ENCODE data around the gene CUL9.

The CUL9 gene

GRCh38 chr6:43186706-43187105, 4.7 kb downstream of the CUL9 start:
- H3K4me3 ChIP-seq (ENCODE audit: control insufficient read depth in 1 of 7, extremely low read depth in 1 of 7, insufficient read depth in 4 of 7, low read depth in 2 of 7, low read length in 6 of 7): no peak overlapping the region
- 95% methylated on average over 4 of the region's 4 CpGs for WGBS (ENCODE audit: insufficient coverage)
- POLR2A ChIA-PET: no interaction called here

DNA sequence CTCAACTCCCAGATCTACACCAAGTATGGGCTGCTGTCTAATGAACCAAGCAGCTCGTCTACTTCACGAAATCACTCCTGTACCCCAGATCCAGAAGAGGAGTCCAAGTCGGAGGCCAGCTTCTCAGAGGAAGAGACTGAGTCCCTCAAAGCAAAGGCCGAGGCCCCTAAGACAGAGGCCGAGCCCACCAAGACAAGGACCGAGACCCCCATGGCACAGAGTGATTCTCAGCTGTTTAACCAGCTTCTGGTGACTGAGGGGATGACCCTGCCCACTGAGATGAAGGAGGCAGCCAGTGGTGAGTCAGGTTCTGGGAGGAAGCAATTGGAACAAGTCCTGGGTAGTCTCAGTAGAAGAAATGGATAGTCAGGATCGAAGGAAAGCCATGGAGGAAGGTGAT, 5.8 kb downstream of the CUL9 start:
- Histone ChIP-seq H3K36me3 (ENCODE audit: control insufficient read depth in 4 of 4, insufficient read depth in 4 of 4, low read length in 3 of 4) (peaks cover 10 to 55% (median 41%) of the 10 kb centered on the region in 4 experiments), H3K27ac (ENCODE audit: insufficient read depth in 1 of 2, low read depth in 1 of 2, low read length in 2 of 2, poor library complexity in 1 of 2, severe bottlenecking in 2 of 2) (no peak overlapping the region)
- CTCF ChIA-PET: no interaction called here

More at GRCh38 chr6:43186706-43187105, 4.7 kb downstream of the CUL9 start:
- Histone ChIP-seq H3K9me3 (ENCODE audit: control extremely low read depth in 1 of 5, control insufficient read depth in 4 of 5, insufficient read depth in 2 of 5, low read depth in 1 of 5, low read length in 4 of 5) (no peaks in the 10 kb centered on the region), H3K4me1 (ENCODE audit: control extremely low read depth in 1 of 4, control insufficient read depth in 4 of 4, insufficient read depth in 4 of 4, low read length in 3 of 4) (peaks cover 0 to 16% (median 13%) of the 10 kb centered on the region in 4 experiments), H3K27ac (ENCODE audit: insufficient read depth in 1 of 2, low read depth in 1 of 2, low read length in 2 of 2, poor library complexity in 1 of 2, severe bottlenecking in 2 of 2) (no peak overlapping the region), H3K36me3 (ENCODE audit: control insufficient read depth in 4 of 4, insufficient read depth in 4 of 4, low read length in 3 of 4) (peaks cover 8 to 53% (median 37%) of the 10 kb centered on the region in 4 experiments), H3K27me3 (replicated peaks in 2 of 5; ENCODE audit: control insufficient read depth in 4 of 5, insufficient read depth in 5 of 5, low read length in 4 of 5) (no peaks in the 10 kb centered on the region)
- DNase-seq: no peak
- CTCF ChIA-PET: no interaction called here

DNA sequence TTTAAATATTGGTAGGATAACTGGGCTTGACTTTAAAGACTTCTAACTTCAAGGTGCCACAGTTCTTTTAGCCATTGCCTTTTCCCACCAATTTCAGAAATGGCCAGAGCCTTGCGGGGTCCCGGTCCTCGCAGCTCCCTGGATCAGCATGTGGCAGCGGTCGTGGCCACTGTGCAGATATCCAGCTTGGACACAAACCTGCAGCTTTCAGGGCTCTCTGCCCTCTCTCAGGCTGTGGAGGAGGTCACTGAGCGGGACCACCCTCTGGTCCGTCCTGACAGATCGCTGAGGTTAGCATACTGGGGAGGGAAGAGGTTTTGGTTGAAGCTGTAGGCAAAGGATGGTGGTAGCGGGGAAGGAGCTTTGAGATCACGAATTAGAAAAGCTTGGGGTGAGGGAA, 6.4 kb downstream of the CUL9 start:
- H3K4me3 ChIP-seq (ENCODE audit: control insufficient read depth in 1 of 7, extremely low read depth in 1 of 7, insufficient read depth in 4 of 7, low read depth in 2 of 7, low read length in 6 of 7): no peak overlapping the region

More for the DNA sequence above, 5.8 kb downstream of the CUL9 start:
- no peak overlapping the region for H3K4me3 ChIP-seq (ENCODE audit: control insufficient read depth in 1 of 7, extremely low read depth in 1 of 7, insufficient read depth in 4 of 7, low read depth in 2 of 7, low read length in 6 of 7)
- no peak for DNase-seq
- WGBS (ENCODE audit: insufficient coverage): 94% methylated on average over 5 of the region's 7 CpGs
- POLR2A ChIA-PET: interaction anchor here (1.2 kb wide), 1 partner anchor 41 kb away, joined by 4 read pairs; the partner anchor contains the start of gene DNPH1
- H3K9me3 ChIP-seq (ENCODE audit: control extremely low read depth in 1 of 5, control insufficient read depth in 4 of 5, insufficient read depth in 2 of 5, low read depth in 1 of 5, low read length in 4 of 5): no peaks in the 10 kb centered on the region
- H3K27me3 ChIP-seq (replicated peaks in 2 of 5; ENCODE audit: control insufficient read depth in 4 of 5, insufficient read depth in 5 of 5, low read length in 4 of 5): no peaks in the 10 kb centered on the region
- peaks cover 0 to 7% (median 6%) of the 10 kb centered on the region in 4 experiments for H3K4me1 ChIP-seq (ENCODE audit: control extremely low read depth in 1 of 4, control insufficient read depth in 4 of 4, insufficient read depth in 4 of 4, low read length in 3 of 4)

GRCh38 chr6:43189776-43190304, 7.8 kb downstream of the CUL9 start:
- Histone ChIP-seq H3K27me3 (replicated peaks in 2 of 5; ENCODE audit: control insufficient read depth in 4 of 5, insufficient read depth in 5 of 5, low read length in 4 of 5) (no peaks in the 10 kb centered on the region), H3K36me3 (ENCODE audit: control insufficient read depth in 4 of 4, insufficient read depth in 4 of 4, low read length in 3 of 4) (peaks cover 12 to 61% (median 44%) of the 10 kb centered on the region in 4 experiments), H3K27ac (ENCODE audit: insufficient read depth in 1 of 2, low read depth in 1 of 2, low read length in 2 of 2, poor library complexity in 1 of 2, severe bottlenecking in 2 of 2) (no peak overlapping the region), H3K4me1 (ENCODE audit: control extremely low read depth in 1 of 4, control insufficient read depth in 4 of 4, insufficient read depth in 4 of 4, low read length in 3 of 4) (no peaks in the 10 kb centered on the region), H3K9me3 (ENCODE audit: control extremely low read depth in 1 of 5, control insufficient read depth in 4 of 5, insufficient read depth in 2 of 5, low read depth in 1 of 5, low read length in 4 of 5) (no peaks in the 10 kb centered on the region), H3K4me3 (ENCODE audit: control insufficient read depth in 1 of 7, extremely low read depth in 1 of 7, insufficient read depth in 4 of 7, low read depth in 2 of 7, low read length in 6 of 7) (no peak overlapping the region)
- ChIA-PET POLR2A (interaction anchor here (1.1 kb wide), 1 partner anchor 34 kb away, joined by 6 read pairs; no protein-coding TSS in a partner anchor), CTCF (interaction anchor here (0.5 to 1.5 kb wide), 2 partner anchors 13 to 232 kb away, joined by 3 to 4 read pairs; no protein-coding TSS in a partner anchor)
- no CpG with 5 or more reads among the region's 6 CpGs for WGBS (ENCODE audit: insufficient coverage)
- DNase-seq: no peak

More for the DNA sequence above, 6.4 kb downstream of the CUL9 start:
- DNase-seq: no peak
- peaks cover 12 to 61% (median 45%) of the 10 kb centered on the region in 4 experiments for H3K36me3 ChIP-seq (ENCODE audit: control insufficient read depth in 4 of 4, insufficient read depth in 4 of 4, low read length in 3 of 4)
- no peaks in the 10 kb centered on the region for H3K9me3 ChIP-seq (ENCODE audit: control extremely low read depth in 1 of 5, control insufficient read depth in 4 of 5, insufficient read depth in 2 of 5, low read depth in 1 of 5, low read length in 4 of 5)
- CTCF ChIA-PET: no interaction called here
- 98% methylated on average over 8 of the region's 10 CpGs for WGBS (ENCODE audit: insufficient coverage)
- no peak overlapping the region for H3K27ac ChIP-seq (ENCODE audit: insufficient read depth in 1 of 2, low read depth in 1 of 2, low read length in 2 of 2, poor library complexity in 1 of 2, severe bottlenecking in 2 of 2)
- POLR2A ChIA-PET: interaction anchor here (1.2 kb wide), 1 partner anchor 40 kb away, joined by 4 read pairs; the partner anchor contains the start of gene DNPH1
- peaks cover 0 to 1% (median under 1%) of the 10 kb centered on the region in 4 experiments for H3K4me1 ChIP-seq (ENCODE audit: control extremely low read depth in 1 of 4, control insufficient read depth in 4 of 4, insufficient read depth in 4 of 4, low read length in 3 of 4)
- H3K27me3 ChIP-seq (replicated peaks in 2 of 5; ENCODE audit: control insufficient read depth in 4 of 5, insufficient read depth in 5 of 5, low read length in 4 of 5): no peaks in the 10 kb centered on the region

DNA sequence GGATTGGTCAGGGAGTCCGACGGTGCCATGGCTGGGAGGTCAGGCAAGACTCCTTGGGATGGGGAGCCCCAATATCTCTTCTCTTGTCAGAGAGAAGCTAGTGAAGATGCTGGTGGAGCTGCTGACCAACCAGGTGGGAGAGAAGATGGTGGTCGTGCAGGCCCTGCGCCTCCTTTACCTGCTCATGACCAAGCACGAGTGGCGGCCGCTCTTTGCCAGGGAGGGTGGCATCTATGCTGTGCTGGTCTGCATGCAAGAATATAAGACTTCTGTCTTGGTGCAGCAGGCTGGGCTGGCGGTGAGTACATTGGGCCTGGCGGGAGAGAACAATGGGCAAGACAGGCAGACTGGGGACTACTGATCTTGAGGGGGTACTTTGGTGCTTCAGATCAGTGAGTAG, 10.9 kb downstream of the CUL9 start:
- no peak overlapping the region for H3K27ac ChIP-seq (ENCODE audit: insufficient read depth in 1 of 2, low read depth in 1 of 2, low read length in 2 of 2, poor library complexity in 1 of 2, severe bottlenecking in 2 of 2)
- no peaks in the 10 kb centered on the region for H3K4me1 ChIP-seq (ENCODE audit: control extremely low read depth in 1 of 4, control insufficient read depth in 4 of 4, insufficient read depth in 4 of 4, low read length in 3 of 4)
- CTCF ChIA-PET: interaction anchor here (1.5 kb wide), 1 partner anchor 37 kb away, joined by 7 read pairs; the partner anchor contains the start of gene DNPH1
- H3K27me3 ChIP-seq (replicated peaks in 2 of 5; ENCODE audit: control insufficient read depth in 4 of 5, insufficient read depth in 5 of 5, low read length in 4 of 5): no peaks in the 10 kb centered on the region
- 96% methylated on average over 9 of the region's 9 CpGs for WGBS (ENCODE audit: insufficient coverage)
- no peak overlapping the region for H3K4me3 ChIP-seq (ENCODE audit: control insufficient read depth in 1 of 7, extremely low read depth in 1 of 7, insufficient read depth in 4 of 7, low read depth in 2 of 7, low read length in 6 of 7)
- H3K36me3 ChIP-seq (ENCODE audit: control insufficient read depth in 4 of 4, insufficient read depth in 4 of 4, low read length in 3 of 4): peaks cover 11 to 61% (median 35%) of the 10 kb centered on the region in 4 experiments
- POLR2A ChIA-PET: no interaction called here
- no peaks in the 10 kb centered on the region for H3K9me3 ChIP-seq (ENCODE audit: control extremely low read depth in 1 of 5, control insufficient read depth in 4 of 5, insufficient read depth in 2 of 5, low read depth in 1 of 5, low read length in 4 of 5)
- DNase-seq: no peak

- Histone ChIP-seq H3K36me3 (ENCODE audit: control insufficient read depth in 4 of 4, insufficient read depth in 4 of 4, low read length in 3 of 4) (peaks cover 13 to 60% (median 30%) of the 10 kb centered on the region in 4 experiments), H3K4me3 (ENCODE audit: control insufficient read depth in 1 of 7, extremely low read depth in 1 of 7, insufficient read depth in 4 of 7, low read depth in 2 of 7, low read length in 6 of 7) (no peak overlapping the region), H3K9me3 (ENCODE audit: control extremely low read depth in 1 of 5, control insufficient read depth in 4 of 5, insufficient read depth in 2 of 5, low read depth in 1 of 5, low read length in 4 of 5) (no peaks in the 10 kb centered on the region), H3K27ac (ENCODE audit: insufficient read depth in 1 of 2, low read depth in 1 of 2, low read length in 2 of 2, poor library complexity in 1 of 2, severe bottlenecking in 2 of 2) (no peak overlapping the region), H3K4me1 (ENCODE audit: control extremely low read depth in 1 of 4, control insufficient read depth in 4 of 4, insufficient read depth in 4 of 4, low read length in 3 of 4) (no peaks in the 10 kb centered on the region), H3K27me3 (replicated peaks in 2 of 5; ENCODE audit: control insufficient read depth in 4 of 5, insufficient read depth in 5 of 5, low read length in 4 of 5) (no peaks in the 10 kb centered on the region)
- ChIA-PET CTCF (no interaction called here), POLR2A (no interaction called here)
- 94% methylated on average over 5 of the region's 5 CpGs for WGBS (ENCODE audit: insufficient coverage)
- DNase-seq: no peak
Observed at GRCh38 chr6:43193929-43194328, 11.9 kb downstream of the CUL9 start.

DNA sequence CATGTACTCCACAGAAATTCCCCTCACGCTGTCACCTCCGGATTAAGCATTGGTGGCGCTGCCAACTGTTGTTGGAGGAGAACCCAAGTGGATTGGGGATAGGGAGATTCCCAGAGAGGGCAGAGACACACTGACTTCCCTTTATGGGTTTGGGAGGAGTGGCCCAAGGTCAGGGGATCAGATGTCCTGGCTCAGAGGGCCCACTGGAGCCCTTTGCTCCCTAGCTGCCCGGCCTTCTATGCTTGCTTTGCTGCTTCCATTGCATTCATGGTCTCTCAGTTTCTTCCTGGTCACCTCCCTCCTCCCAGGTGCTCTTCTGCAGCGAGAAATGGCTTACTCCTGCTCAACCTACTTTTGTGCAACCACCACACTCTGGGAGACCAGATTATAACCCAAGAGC, 14.3 kb downstream of the CUL9 start:
- no peaks in the 10 kb centered on the region for H3K27me3 ChIP-seq (replicated peaks in 2 of 5; ENCODE audit: control insufficient read depth in 4 of 5, insufficient read depth in 5 of 5, low read length in 4 of 5)
- no peak overlapping the region for H3K4me3 ChIP-seq (ENCODE audit: control insufficient read depth in 1 of 7, extremely low read depth in 1 of 7, insufficient read depth in 4 of 7, low read depth in 2 of 7, low read length in 6 of 7)
- H3K27ac ChIP-seq (ENCODE audit: insufficient read depth in 1 of 2, low read depth in 1 of 2, low read length in 2 of 2, poor library complexity in 1 of 2, severe bottlenecking in 2 of 2): no peak overlapping the region
- WGBS (ENCODE audit: insufficient coverage): 92% methylated on average over 4 of the region's 5 CpGs
- H3K4me1 ChIP-seq (ENCODE audit: control extremely low read depth in 1 of 4, control insufficient read depth in 4 of 4, insufficient read depth in 4 of 4, low read length in 3 of 4): no peaks in the 10 kb centered on the region
- H3K36me3 ChIP-seq (ENCODE audit: control insufficient read depth in 4 of 4, insufficient read depth in 4 of 4, low read length in 3 of 4): peaks cover 15 to 71% (median 42%) of the 10 kb centered on the region in 4 experiments
- ChIA-PET POLR2A (no interaction called here), CTCF (no interaction called here)
- no peak for DNase-seq
- H3K9me3 ChIP-seq (ENCODE audit: control extremely low read depth in 1 of 5, control insufficient read depth in 4 of 5, insufficient read depth in 2 of 5, low read depth in 1 of 5, low read length in 4 of 5): no peaks in the 10 kb centered on the region
